Measurements from ENCODE around the gene ARTN.

The ARTN gene

DNA sequence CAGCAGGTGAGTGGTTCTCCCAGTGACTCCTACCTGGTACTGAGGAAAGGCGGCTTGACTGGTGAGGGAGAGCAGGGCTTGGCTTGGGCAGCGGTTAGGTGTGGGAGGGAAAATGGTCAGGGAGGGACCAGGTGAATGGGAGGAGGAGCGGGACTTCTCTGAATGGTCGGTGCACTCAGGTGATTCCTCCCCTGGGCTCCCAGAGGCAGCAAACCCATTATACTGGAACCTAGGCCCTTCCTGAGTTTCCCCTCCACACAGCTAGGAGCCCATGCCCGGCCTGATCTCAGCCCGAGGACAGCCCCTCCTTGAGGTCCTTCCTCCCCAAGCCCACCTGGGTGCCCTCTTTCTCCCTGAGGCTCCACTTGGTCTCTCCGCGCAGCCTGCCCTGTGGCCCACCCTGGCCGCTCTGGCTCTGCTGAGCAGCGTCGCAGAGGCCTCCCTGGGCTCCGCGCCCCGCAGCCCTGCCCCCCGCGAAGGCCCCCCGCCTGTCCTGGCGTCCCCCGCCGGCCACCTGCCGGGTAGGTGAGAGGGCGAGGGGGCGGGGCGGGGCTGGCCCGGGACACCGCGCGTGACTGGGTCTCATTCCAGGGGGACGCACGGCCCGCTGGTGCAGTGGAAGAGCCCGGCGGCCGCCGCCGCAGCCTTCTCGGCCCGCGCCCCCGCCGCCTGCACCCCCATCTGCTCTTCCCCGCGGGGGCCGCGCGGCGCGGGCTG is 2.3 kb downstream of the ARTN start:
- peak overlapping the region in 1 of 2 experiments; percentile 14 for H3K18ac ChIP-seq (ENCODE audit: low read depth in 1 of 2, low read length in 2 of 2)
- H2AFZ ChIP-seq (ENCODE audit: low read depth, low read length), result no peak overlapping the region
- peaks cover 0 to 12% of the 10 kb centered on the region in 2 experiments for H3K36me3 ChIP-seq (ENCODE audit: control insufficient read depth in 1 of 2, insufficient read depth in 2 of 2, low read depth in 1 of 2, low read length in 2 of 2)
- H3K23ac ChIP-seq (ENCODE audit: low read length in 2 of 2), result no peak overlapping the region
- H3K79me1 ChIP-seq (replicated peaks; ENCODE audit: low read length, poor library complexity, severe bottlenecking), result no peaks in the 10 kb centered on the region
- H2BK15ac ChIP-seq (ENCODE audit: low read depth, poor library complexity, severe bottlenecking), result no peak overlapping the region
- no peak for DNase-seq
- no peak overlapping the region for H3K14ac ChIP-seq (ENCODE audit: low read length in 2 of 2)
- no peak overlapping the region for H2BK120ac ChIP-seq (ENCODE audit: low read depth, low read length)
- H4K8ac ChIP-seq (ENCODE audit: low read length), result no peak overlapping the region
- no peak overlapping the region for H3K9ac ChIP-seq (ENCODE audit: low read length)
- 20% methylated on average over 21 of the region's 48 CpGs for whole genome bisulfite sequencing
- no peak overlapping the region for H3K27ac ChIP-seq (ENCODE audit: low read length, poor library complexity, severe bottlenecking)
- H3K27me3 ChIP-seq (ENCODE audit: control insufficient read depth in 1 of 2, insufficient read depth in 1 of 2, low read length in 2 of 2), result peaks cover 13 to 57% of the 10 kb centered on the region in 2 experiments
- H2BK12ac ChIP-seq (ENCODE audit: low read length in 2 of 2), result no peak overlapping the region
- H4K91ac ChIP-seq (ENCODE audit: low read length), result peak overlapping the region; percentile 25
- no peaks in the 10 kb centered on the region for H3K9me3 ChIP-seq (ENCODE audit: control insufficient read depth, low read length)
- H2BK5ac ChIP-seq (ENCODE audit: low read depth, low read length, poor library complexity, severe bottlenecking), result no peak overlapping the region
- peaks cover 48% of the 10 kb centered on the region for H3K4me1 ChIP-seq (ENCODE audit: control insufficient read depth, insufficient read depth, low read depth, low read length)
- H3K4ac ChIP-seq (ENCODE audit: low read depth in 1 of 2, low read length in 2 of 2), result peak overlapping the region in 1 of 2 experiments; percentile 12
- H2AK5ac ChIP-seq (ENCODE audit: low read length, severe bottlenecking), result no peak overlapping the region
- H3K4me2 ChIP-seq (ENCODE audit: low read length, poor library complexity, severe bottlenecking), result peak overlapping the region; percentile 51
- H3K4me3 ChIP-seq (ENCODE audit: insufficient read depth in 1 of 2, low read depth in 1 of 2, low read length in 2 of 2), result peak overlapping the region in 1 of 2 experiments; percentile 46

DNA sequence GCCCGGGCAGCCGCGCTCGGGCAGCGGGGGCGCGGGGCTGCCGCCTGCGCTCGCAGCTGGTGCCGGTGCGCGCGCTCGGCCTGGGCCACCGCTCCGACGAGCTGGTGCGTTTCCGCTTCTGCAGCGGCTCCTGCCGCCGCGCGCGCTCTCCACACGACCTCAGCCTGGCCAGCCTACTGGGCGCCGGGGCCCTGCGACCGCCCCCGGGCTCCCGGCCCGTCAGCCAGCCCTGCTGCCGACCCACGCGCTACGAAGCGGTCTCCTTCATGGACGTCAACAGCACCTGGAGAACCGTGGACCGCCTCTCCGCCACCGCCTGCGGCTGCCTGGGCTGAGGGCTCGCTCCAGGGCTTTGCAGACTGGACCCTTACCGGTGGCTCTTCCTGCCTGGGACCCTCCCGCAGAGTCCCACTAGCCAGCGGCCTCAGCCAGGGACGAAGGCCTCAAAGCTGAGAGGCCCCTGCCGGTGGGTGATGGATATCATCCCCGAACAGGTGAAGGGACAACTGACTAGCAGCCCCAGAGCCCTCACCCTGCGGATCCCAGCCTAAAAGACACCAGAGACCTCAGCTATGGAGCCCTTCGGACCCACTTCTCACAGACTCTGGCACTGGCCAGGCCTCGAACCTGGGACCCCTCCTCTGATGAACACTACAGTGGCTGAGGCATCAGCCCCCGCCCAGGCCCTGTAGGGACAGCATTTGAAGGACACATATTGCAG is 3.0 kb downstream of the ARTN start:
- Histone ChIP-seq H4K8ac (ENCODE audit: low read length) (no peak overlapping the region), H4K91ac (ENCODE audit: low read length) (no peak overlapping the region), H3K18ac (ENCODE audit: low read depth in 1 of 2, low read length in 2 of 2) (no peak overlapping the region), H3K23ac (ENCODE audit: low read length in 2 of 2) (peak overlapping the region in 1 of 2 experiments; percentile 64), H2BK120ac (ENCODE audit: low read depth, low read length) (no peak overlapping the region), H2BK5ac (ENCODE audit: low read depth, low read length, poor library complexity, severe bottlenecking) (no peak overlapping the region), H3K79me1 (replicated peaks; ENCODE audit: low read length, poor library complexity, severe bottlenecking) (no peaks in the 10 kb centered on the region), H3K4me3 (ENCODE audit: insufficient read depth in 1 of 2, low read depth in 1 of 2, low read length in 2 of 2) (peak overlapping the region; percentile 46 to 66), H3K9ac (ENCODE audit: low read length) (no peak overlapping the region), H3K27ac (ENCODE audit: low read length, poor library complexity, severe bottlenecking) (peak overlapping the region; percentile 1), H3K27me3 (ENCODE audit: control insufficient read depth in 1 of 2, insufficient read depth in 1 of 2, low read length in 2 of 2) (peaks cover 13 to 57% of the 10 kb centered on the region in 2 experiments), H3K4ac (ENCODE audit: low read depth in 1 of 2, low read length in 2 of 2) (no peak overlapping the region), H3K36me3 (ENCODE audit: control insufficient read depth in 1 of 2, insufficient read depth in 2 of 2, low read depth in 1 of 2, low read length in 2 of 2) (peaks cover 0 to 5% of the 10 kb centered on the region in 2 experiments), H2AK5ac (ENCODE audit: low read length, severe bottlenecking) (no peak overlapping the region), H3K4me2 (ENCODE audit: low read length, poor library complexity, severe bottlenecking) (peak overlapping the region; percentile 51), H2AFZ (ENCODE audit: low read depth, low read length) (no peak overlapping the region), H3K9me3 (ENCODE audit: control insufficient read depth, low read length) (no peaks in the 10 kb centered on the region), H3K14ac (ENCODE audit: low read length in 2 of 2) (no peak overlapping the region), H2BK12ac (ENCODE audit: low read length in 2 of 2) (no peak overlapping the region), H3K4me1 (ENCODE audit: control insufficient read depth, insufficient read depth, low read depth, low read length) (peaks cover 48% of the 10 kb centered on the region), H2BK15ac (ENCODE audit: low read depth, poor library complexity, severe bottlenecking) (no peak overlapping the region)
- peak; percentile 56 for DNase-seq
- WGBS, result 8% methylated on average over 49 of the region's 56 CpGs

DNA sequence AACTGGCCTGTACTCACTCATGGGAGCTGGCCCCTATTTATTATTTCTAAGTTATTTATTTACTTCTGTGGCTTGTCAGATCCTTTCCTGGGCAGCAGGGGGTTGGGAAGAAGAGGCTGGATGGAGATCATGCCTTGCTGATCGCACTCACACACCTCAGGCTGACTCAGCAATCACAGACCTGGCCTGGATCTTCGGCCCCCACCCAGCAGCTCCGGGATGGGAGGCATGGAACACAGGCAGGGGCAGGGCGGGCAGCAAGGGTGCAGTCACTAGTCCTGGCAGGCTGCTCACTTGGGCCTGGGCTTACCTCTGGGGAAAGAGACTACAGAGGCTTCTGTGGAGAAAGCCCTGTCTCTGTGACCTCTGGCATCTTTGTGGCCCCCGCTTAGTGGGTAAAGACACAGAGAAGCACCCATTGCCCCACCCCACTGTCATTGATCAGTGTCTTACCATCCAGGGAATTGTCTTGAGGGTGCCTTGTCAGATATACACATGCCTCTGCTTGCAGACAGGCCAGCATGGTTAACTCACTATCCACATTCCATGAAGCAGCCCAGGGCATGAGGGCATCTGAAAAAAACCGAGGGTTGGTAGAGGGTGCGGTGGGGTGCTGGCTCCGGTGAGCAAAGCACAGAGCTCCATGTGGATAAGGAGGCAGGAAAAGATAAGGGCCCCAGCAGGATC is 3.7 kb downstream of the ARTN start:
- no peak overlapping the region for H3K4ac ChIP-seq (ENCODE audit: low read depth in 1 of 2, low read length in 2 of 2)
- WGBS, result 90% methylated on average over 8 of the region's 8 CpGs
- peak overlapping the region; percentile 51 for H3K4me2 ChIP-seq (ENCODE audit: low read length, poor library complexity, severe bottlenecking)
- no peak overlapping the region for H2BK12ac ChIP-seq (ENCODE audit: low read length in 2 of 2)
- H3K18ac ChIP-seq (ENCODE audit: low read depth in 1 of 2, low read length in 2 of 2), result no peak overlapping the region
- H2AFZ ChIP-seq (ENCODE audit: low read depth, low read length), result no peak overlapping the region
- no peak overlapping the region for H3K27ac ChIP-seq (ENCODE audit: low read length, poor library complexity, severe bottlenecking)
- H3K4me1 ChIP-seq (ENCODE audit: control insufficient read depth, insufficient read depth, low read depth, low read length), result peaks cover 47% of the 10 kb centered on the region
- no peak overlapping the region for H2AK5ac ChIP-seq (ENCODE audit: low read length, severe bottlenecking)
- no peaks in the 10 kb centered on the region for H3K79me1 ChIP-seq (replicated peaks; ENCODE audit: low read length, poor library complexity, severe bottlenecking)
- no peak overlapping the region for H3K14ac ChIP-seq (ENCODE audit: low read length in 2 of 2)
- no peak overlapping the region for H3K23ac ChIP-seq (ENCODE audit: low read length in 2 of 2)
- no peak overlapping the region for H3K4me3 ChIP-seq (ENCODE audit: insufficient read depth in 1 of 2, low read depth in 1 of 2, low read length in 2 of 2)
- no peak overlapping the region for H4K8ac ChIP-seq (ENCODE audit: low read length)
- H3K9ac ChIP-seq (ENCODE audit: low read length), result no peak overlapping the region
- DNase-seq, result no peak
- H3K36me3 ChIP-seq (ENCODE audit: control insufficient read depth in 1 of 2, insufficient read depth in 2 of 2, low read depth in 1 of 2, low read length in 2 of 2), result no peaks in the 10 kb centered on the region
- no peak overlapping the region for H4K91ac ChIP-seq (ENCODE audit: low read length)
- H2BK5ac ChIP-seq (ENCODE audit: low read depth, low read length, poor library complexity, severe bottlenecking), result no peak overlapping the region
- H2BK120ac ChIP-seq (ENCODE audit: low read depth, low read length), result no peak overlapping the region
- no peak overlapping the region for H2BK15ac ChIP-seq (ENCODE audit: low read depth, poor library complexity, severe bottlenecking)
- peaks cover 13 to 57% of the 10 kb centered on the region in 2 experiments for H3K27me3 ChIP-seq (ENCODE audit: control insufficient read depth in 1 of 2, insufficient read depth in 1 of 2, low read length in 2 of 2)
- no peaks in the 10 kb centered on the region for H3K9me3 ChIP-seq (ENCODE audit: control insufficient read depth, low read length)

GRCh38 chr1:43938383-43938782 is 4.8 kb downstream of the ARTN start:
- Histone ChIP-seq H3K4ac (ENCODE audit: low read depth in 1 of 2, low read length in 2 of 2) (no peak overlapping the region), H2BK5ac (ENCODE audit: low read depth, low read length, poor library complexity, severe bottlenecking) (no peak overlapping the region), H4K91ac (ENCODE audit: low read length) (no peak overlapping the region), H3K9ac (ENCODE audit: low read length) (no peak overlapping the region), H3K14ac (ENCODE audit: low read length in 2 of 2) (no peak overlapping the region), H2AK5ac (ENCODE audit: low read length, severe bottlenecking) (no peak overlapping the region), H3K27ac (ENCODE audit: low read length, poor library complexity, severe bottlenecking) (no peak overlapping the region), H3K4me3 (ENCODE audit: insufficient read depth in 1 of 2, low read depth in 1 of 2, low read length in 2 of 2) (no peak overlapping the region), H2BK12ac (ENCODE audit: low read length in 2 of 2) (no peak overlapping the region), H3K18ac (ENCODE audit: low read depth in 1 of 2, low read length in 2 of 2) (no peak overlapping the region), H3K79me1 (replicated peaks; ENCODE audit: low read length, poor library complexity, severe bottlenecking) (no peaks in the 10 kb centered on the region), H3K36me3 (ENCODE audit: control insufficient read depth in 1 of 2, insufficient read depth in 2 of 2, low read depth in 1 of 2, low read length in 2 of 2) (no peaks in the 10 kb centered on the region), H2BK15ac (ENCODE audit: low read depth, poor library complexity, severe bottlenecking) (no peak overlapping the region), H3K4me2 (ENCODE audit: low read length, poor library complexity, severe bottlenecking) (no peak overlapping the region), H3K27me3 (ENCODE audit: control insufficient read depth in 1 of 2, insufficient read depth in 1 of 2, low read length in 2 of 2) (peaks cover 13 to 56% of the 10 kb centered on the region in 2 experiments), H3K9me3 (ENCODE audit: control insufficient read depth, low read length) (no peaks in the 10 kb centered on the region), H2BK120ac (ENCODE audit: low read depth, low read length) (no peak overlapping the region), H4K8ac (ENCODE audit: low read length) (no peak overlapping the region), H3K4me1 (ENCODE audit: control insufficient read depth, insufficient read depth, low read depth, low read length) (peaks cover 37% of the 10 kb centered on the region), H3K23ac (ENCODE audit: low read length in 2 of 2) (no peak overlapping the region), H2AFZ (ENCODE audit: low read depth, low read length) (no peak overlapping the region)
- DNase-seq, result no peak
- WGBS, result 80% methylated on average over 10 of the region's 10 CpGs

All from mesenchymal stem cell (in vitro differentiated cells and primary cell).